HUES6 (cell line): ENCODE data around the gene TTC28.

Source experiments
- H3K27ac ChIP-seq: 2 replicates; pipeline ENCODE4 v1.7.0; 2013; ENCODE audit warnings: low read depth, mild to moderate bottlenecking, low read length, inconsistent platforms
- H3K27me3 ChIP-seq: 2 replicates; pipeline ENCODE4 v1.6.1; 2013; ENCODE audit warnings: low read length; ENCODE audit not compliant: control insufficient read depth, insufficient read depth
- H3K36me3 ChIP-seq: 2 replicates; pipeline ENCODE4 v1.6.1; 2013; ENCODE audit warnings: low read length; ENCODE audit not compliant: control insufficient read depth, insufficient read depth
- H3K4me1 ChIP-seq: 2 replicates; pipeline ENCODE4 v1.6.1; 2013; ENCODE audit warnings: low read length; ENCODE audit not compliant: control insufficient read depth, insufficient read depth
- H3K4me3 ChIP-seq: 2 replicates; pipeline ENCODE4 v1.5.1; 2013; ENCODE audit warnings: low read depth, low read length
- H3K9ac ChIP-seq: one replicate; pipeline ENCODE4 v1.6.1; 2013; ENCODE audit warnings: mild to moderate bottlenecking, low read length
- H3K9me3 ChIP-seq: 2 replicates; pipeline ENCODE4 v1.6.1; 2013; ENCODE audit warnings: low read depth, low read length; ENCODE audit not compliant: control insufficient read depth, insufficient read depth

TTC28 gene

GRCh38 chr22:28402539-28402938 is 277.1 kb downstream of the TTC28 start:
- Histone ChIP-seq H3K9me3 (no peaks in the 10 kb centered on the region), H3K4me3 (no peak overlapping the region), H3K27me3 (no peaks in the 10 kb centered on the region), H3K27ac (no peak overlapping the region), H3K4me1 (no peaks in the 10 kb centered on the region), H3K9ac (no peak overlapping the region), H3K36me3 (no peaks in the 10 kb centered on the region)

- no peak overlapping the region for H3K4me3 ChIP-seq
Observed at GRCh38 chr22:28402060-28402459, 277.6 kb downstream of the TTC28 start.

GRCh38 chr22:28398981-28399380 is 280.7 kb downstream of the TTC28 start:
- H3K9ac ChIP-seq = no peak overlapping the region
- H3K27ac ChIP-seq = no peak overlapping the region
- H3K4me3 ChIP-seq = no peak overlapping the region
- no peaks in the 10 kb centered on the region for H3K27me3 ChIP-seq
- no peaks in the 10 kb centered on the region for H3K4me1 ChIP-seq
- H3K36me3 ChIP-seq = no peaks in the 10 kb centered on the region
- H3K9me3 ChIP-seq = no peaks in the 10 kb centered on the region

More at GRCh38 chr22:28402060-28402459, 277.6 kb downstream of the TTC28 start:
- H3K27me3 ChIP-seq = no peaks in the 10 kb centered on the region
- no peak overlapping the region for H3K9ac ChIP-seq
- H3K9me3 ChIP-seq = no peaks in the 10 kb centered on the region
- H3K36me3 ChIP-seq = no peaks in the 10 kb centered on the region
- no peaks in the 10 kb centered on the region for H3K4me1 ChIP-seq
- H3K27ac ChIP-seq = no peak overlapping the region

GRCh38 chr22:28398355-28398754 is 281.3 kb downstream of the TTC28 start:
- Histone ChIP-seq H3K27ac (no peak overlapping the region), H3K36me3 (no peaks in the 10 kb centered on the region), H3K4me3 (no peak overlapping the region), H3K9me3 (0 out of 2 replicates have a peak, but pooled peaks cover 2% of the 10 kb centered on the region), H3K4me1 (no peaks in the 10 kb centered on the region), H3K9ac (no peak overlapping the region), H3K27me3 (no peaks in the 10 kb centered on the region)

GRCh38 chr22:28397306-28397705 is 282.3 kb downstream of the TTC28 start:
- H3K9ac ChIP-seq = no peak overlapping the region
- no peaks in the 10 kb centered on the region for H3K27me3 ChIP-seq
- no peaks in the 10 kb centered on the region for H3K4me1 ChIP-seq
- H3K27ac ChIP-seq = no peak overlapping the region
- no peaks in the 10 kb centered on the region for H3K36me3 ChIP-seq
- peaks cover 8% of the 10 kb centered on the region; the same call in 1 of the 2 replicates for H3K9me3 ChIP-seq
- no peak overlapping the region for H3K4me3 ChIP-seq

- Histone ChIP-seq H3K36me3 (no peaks in the 10 kb centered on the region), H3K27me3 (no peaks in the 10 kb centered on the region), H3K4me3 (no peak overlapping the region), H3K4me1 (no peaks in the 10 kb centered on the region), H3K9ac (no peak overlapping the region), H3K9me3 (peaks cover 8% of the 10 kb centered on the region; the same call in 1 of the 2 replicates), H3K27ac (no peak overlapping the region)
Observed at GRCh38 chr22:28395920-28396753, 283.5 kb downstream of the TTC28 start.

- Histone ChIP-seq H3K9ac (no peak overlapping the region), H3K36me3 (no peaks in the 10 kb centered on the region), H3K4me1 (no peaks in the 10 kb centered on the region), H3K27me3 (no peaks in the 10 kb centered on the region), H3K9me3 (peaks cover 8% of the 10 kb centered on the region; the same call in 1 of the 2 replicates), H3K27ac (no peak overlapping the region), H3K4me3 (no peak overlapping the region)
Observed at GRCh38 chr22:28395520-28395919, 284.1 kb downstream of the TTC28 start.

- Histone ChIP-seq H3K9ac (no peak overlapping the region), H3K36me3 (no peaks in the 10 kb centered on the region), H3K9me3 (peaks cover 8% of the 10 kb centered on the region; the same call in 1 of the 2 replicates), H3K27me3 (no peaks in the 10 kb centered on the region), H3K27ac (no peak overlapping the region), H3K4me1 (no peaks in the 10 kb centered on the region), H3K4me3 (no peak overlapping the region)
Observed at GRCh38 chr22:28394513-28395110, 285.0 kb downstream of the TTC28 start.

- no peak overlapping the region for H3K27ac ChIP-seq
- H3K4me3 ChIP-seq = no peak overlapping the region
- no peak overlapping the region for H3K9ac ChIP-seq
- no peaks in the 10 kb centered on the region for H3K36me3 ChIP-seq
- peaks cover 9% of the 10 kb centered on the region; the same call in 1 of the 2 replicates for H3K4me1 ChIP-seq
- no peaks in the 10 kb centered on the region for H3K9me3 ChIP-seq
- H3K27me3 ChIP-seq = no peaks in the 10 kb centered on the region
Observed at GRCh38 chr22:28381429-28382167, 298.0 kb downstream of the TTC28 start.

- Histone ChIP-seq H3K9me3 (no peaks in the 10 kb centered on the region), H3K36me3 (no peaks in the 10 kb centered on the region), H3K27me3 (no peaks in the 10 kb centered on the region), H3K4me1 (peaks cover 9% of the 10 kb centered on the region; the same call in 1 of the 2 replicates), H3K27ac (no peak overlapping the region), H3K9ac (no peak overlapping the region), H3K4me3 (no peak overlapping the region)
Observed at GRCh38 chr22:28379951-28380350, 299.7 kb downstream of the TTC28 start.
